T-cell (primary cell): ENCODE measurements around the gene PSAP. TPM values are rescaled to one million over a fixed set of nuclear protein-coding genes. Genes with fewer than 3 reads are reported as not detected.

ENCODE experiments used
- ATAC-seq, 4 experiments: fragments of 200-7000 bp in 3 of 4; fragments of 150-1000 bp in 1 of 4; cut with Tn5 transposase; replicated peaks in 1 of 4; 1 replicate in 3 of 4; 2 replicates in 1 of 4; pipeline ENCODE4 v1.10.0; 2021; ENCODE audit warnings: moderate library complexity in 3 of 4, mild to moderate bottlenecking in 2 of 4, moderate number of reproducible peaks in 1 of 4
- CTCF ChIA-PET, 2 donors: fragments of 300-600 bp; sonication (Branson Sonifier 250); formaldehyde crosslinking; loops; one replicate each; lab custom pipeline; 2022; ENCODE audit warnings: antibody characterized with exemption in 2 of 2; lab: Charles Lee
- POLR2A ChIA-PET, 2 donors: fragments of 300-600 bp; sonication (Branson Sonifier 250); formaldehyde crosslinking; loops; one replicate each; lab custom pipeline; 2022; ENCODE audit warnings: antibody characterized with exemption in 2 of 2; lab: Charles Lee
- DNase-seq, 35 experiments: peaks; one replicate each; pipeline versions ENCODE4 v3.0.0 to v3.0.0-alpha.2; 2013 to 2023
- H3K27ac ChIP-seq: one replicate; pipeline ENCODE4 v1.5.1; 2013; ENCODE audit warnings: low read length
- H3K27me3 ChIP-seq, 2 experiments: replicated peaks in 1 of 2; 1 replicate in 1 of 2; 2 replicates in 1 of 2; pipeline versions ENCODE4 v1.6.1 to v1.7.0; 2013; ENCODE audit warnings: low read length in 1 of 2, mixed read lengths in 1 of 2; ENCODE audit not compliant: control insufficient read depth in 2 of 2, insufficient read depth in 2 of 2; ENCODE audit errors: extremely low read depth in 1 of 2
- H3K36me3 ChIP-seq, 2 donors: 1 replicate in 1 of 2; 2 replicates in 1 of 2; pipeline versions ENCODE4 v1.6.1 to v1.7.0; 2013; ENCODE audit warnings: low read length in 1 of 2; ENCODE audit not compliant: control insufficient read depth in 2 of 2, insufficient read depth in 1 of 2; ENCODE audit errors: extremely low read depth in 1 of 2
- H3K4me1 ChIP-seq, 2 experiments: 1 replicate in 1 of 2; 2 replicates in 1 of 2; pipeline versions ENCODE4 v1.6.1 to v1.7.0; 2013; ENCODE audit warnings: low read length in 2 of 2, mixed read lengths in 1 of 2; ENCODE audit not compliant: insufficient read depth in 2 of 2, control insufficient read depth in 1 of 2; ENCODE audit errors: extremely low read depth in 1 of 2
- H3K4me3 ChIP-seq, 2 donors: 1 replicate in 1 of 2; 2 replicates in 1 of 2; pipeline versions ENCODE4 v1.5.1 to v1.7.0; 2013; ENCODE audit warnings: mild to moderate bottlenecking in 2 of 2, low read length in 1 of 2, moderate library complexity in 1 of 2; ENCODE audit not compliant: control insufficient read depth in 1 of 2; ENCODE audit errors: extremely low read depth in 1 of 2
- H3K9me3 ChIP-seq: 2 replicates; pipeline ENCODE4 v1.7.0; 2013
- H3K27ac Mint-ChIP-seq, 2 donors: one replicate each; pipeline ENCODE4 v1.8.0; 2020 to 2021; ENCODE audit warnings: mild to moderate bottlenecking in 2 of 2, mixed read lengths in 2 of 2
- H3K27me3 Mint-ChIP-seq, 2 donors: one replicate each; pipeline ENCODE4 v1.8.0; 2021 to 2022; ENCODE audit warnings: mixed read lengths in 2 of 2
- H3K36me3 Mint-ChIP-seq: one replicate; pipeline ENCODE4 v1.8.0; 2021; ENCODE audit warnings: mixed read lengths
- H3K4me1 Mint-ChIP-seq, 3 donors: one replicate each; pipeline ENCODE4 v1.8.0; 2020 to 2022; ENCODE audit warnings: mixed read lengths in 3 of 3, mild to moderate bottlenecking in 1 of 3
- H3K4me3 Mint-ChIP-seq, 3 donors: one replicate each; pipeline ENCODE4 v1.8.0; 2020 to 2022; ENCODE audit warnings: mild to moderate bottlenecking in 3 of 3, mixed read lengths in 3 of 3, moderate library complexity in 3 of 3
- H3K9me3 Mint-ChIP-seq, 3 donors: one replicate each; pipeline ENCODE4 v1.8.0; 2020 to 2022; ENCODE audit warnings: mixed read lengths in 3 of 3
- WGBS: methylation state at CpG from one replicate; pipeline ENCODE4 v1.1.5; 2013; ENCODE audit warnings: missing lambda C conversion rate; ENCODE audit not compliant: insufficient coverage; 5-methylcytosine and 5-hydroxymethylcytosine counted together
- total RNA-seq, 35 experiments: library from RNA in 6 of 35; stranded (reverse) in 6 of 35; fragments of 120-200 nt in 1 of 35; gene quantifications; one replicate each; pipeline versions ENCODE4 v1.2.1 to v1.2.4 and lab custom pipeline; 2013 to 2026

The PSAP gene
- total RNA-seq, 5 donors from 2014 or later (not counting 1 experiment from before 2014, with no cell fraction given): 155 to 208 (median 190) TPM

DNA sequence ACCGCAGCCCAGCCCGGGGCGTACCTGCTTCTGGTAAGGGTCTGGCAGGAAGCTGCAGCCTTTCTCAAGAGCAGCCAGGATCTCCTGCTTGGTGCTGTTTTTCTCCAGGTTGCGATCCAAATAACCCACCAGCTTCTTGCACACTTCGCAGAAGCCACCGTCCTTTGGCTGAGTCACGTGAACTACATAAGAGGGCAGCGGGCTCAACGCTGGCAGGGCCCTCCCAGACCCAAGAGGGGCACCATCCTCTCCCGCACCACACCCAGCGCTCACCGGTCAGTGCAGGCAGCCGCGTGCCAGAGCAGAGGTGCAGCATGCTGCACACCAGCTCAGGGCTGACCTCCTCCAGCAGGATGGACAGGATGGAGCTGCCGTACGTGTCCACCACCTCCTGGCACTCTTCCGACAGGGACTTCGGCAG, 31.6 kb downstream of the PSAP start:
- Histone ChIP-seq H3K4me1 (no peaks in the 10 kb centered on the region), H3K36me3 (peaks cover 30 to 87% of the 10 kb centered on the region in 2 donors), H3K27me3 (no peaks in the 10 kb centered on the region), H3K27ac (no peak overlapping the region), H3K4me3 (no peak overlapping the region), H3K9me3 (no peaks in the 10 kb centered on the region)
- Mint-ChIP-seq H3K36me3 (peaks cover 62% of the 10 kb centered on the region), H3K4me3 (no peak overlapping the region), H3K4me1 (peaks cover 0 to 9% (median 6%) of the 10 kb centered on the region in 3 donors), H3K9me3 (no peaks in the 10 kb centered on the region), H3K27me3 (no peaks in the 10 kb centered on the region), H3K27ac (no peak overlapping the region)
- ATAC-seq (no peak), DNase-seq (no peak)
- ChIA-PET CTCF (no interaction called here), POLR2A (no interaction called here)
- 96% methylated on average over 18 of the region's 18 CpGs for WGBS

DNA sequence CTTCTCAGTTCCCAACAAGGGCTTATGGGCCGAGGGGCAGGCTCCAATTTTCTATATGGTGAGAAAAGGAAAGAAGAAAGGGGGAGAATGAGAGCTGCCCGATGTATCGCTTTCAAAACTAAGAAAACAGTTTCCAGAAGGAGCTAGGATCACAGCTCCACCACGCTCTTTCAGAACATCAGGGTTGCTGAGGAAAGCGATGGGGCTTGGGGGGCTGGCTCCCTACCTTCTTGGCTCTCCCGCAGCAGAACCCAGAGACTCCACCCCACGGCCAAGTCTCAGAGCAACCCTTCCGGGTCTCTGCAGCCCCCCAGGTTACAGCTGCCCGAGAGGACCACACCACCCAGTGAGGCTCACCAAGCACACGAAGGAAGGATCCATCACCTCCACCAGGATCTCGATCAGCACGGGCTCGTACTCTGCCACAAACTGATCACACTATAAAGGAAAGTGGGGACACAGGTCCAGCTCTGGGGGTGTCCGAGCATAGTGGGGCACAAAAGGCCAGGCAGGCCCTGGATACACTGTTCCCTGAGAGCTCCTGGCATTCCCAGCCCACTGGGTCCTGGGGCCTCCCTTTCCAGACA, 32.3 kb downstream of the PSAP start:
- Histone ChIP-seq H3K9me3 (no peaks in the 10 kb centered on the region), H3K4me3 (no peak overlapping the region), H3K4me1 (no peaks in the 10 kb centered on the region), H3K36me3 (peaks cover 30 to 80% of the 10 kb centered on the region in 2 donors), H3K27me3 (no peaks in the 10 kb centered on the region), H3K27ac (no peak overlapping the region)
- H3K9me3 Mint-ChIP-seq: no peaks in the 10 kb centered on the region
- H3K27ac Mint-ChIP-seq: no peak overlapping the region
- 97% methylated on average over 9 of the region's 14 CpGs for WGBS
- no peak for DNase-seq
- H3K4me3 Mint-ChIP-seq: no peak overlapping the region
- ChIA-PET CTCF (interaction anchor here in 1 of 2 donors (0.5 kb wide), 1 partner anchor 948 kb away, joined by 3 read pairs; no protein-coding TSS in a partner anchor), POLR2A (no interaction called here)
- H3K4me1 Mint-ChIP-seq: peaks cover 0 to 9% (median 6%) of the 10 kb centered on the region in 3 donors
- ATAC-seq: no peak
- H3K36me3 Mint-ChIP-seq: peaks cover 62% of the 10 kb centered on the region
- H3K27me3 Mint-ChIP-seq: no peaks in the 10 kb centered on the region

DNA sequence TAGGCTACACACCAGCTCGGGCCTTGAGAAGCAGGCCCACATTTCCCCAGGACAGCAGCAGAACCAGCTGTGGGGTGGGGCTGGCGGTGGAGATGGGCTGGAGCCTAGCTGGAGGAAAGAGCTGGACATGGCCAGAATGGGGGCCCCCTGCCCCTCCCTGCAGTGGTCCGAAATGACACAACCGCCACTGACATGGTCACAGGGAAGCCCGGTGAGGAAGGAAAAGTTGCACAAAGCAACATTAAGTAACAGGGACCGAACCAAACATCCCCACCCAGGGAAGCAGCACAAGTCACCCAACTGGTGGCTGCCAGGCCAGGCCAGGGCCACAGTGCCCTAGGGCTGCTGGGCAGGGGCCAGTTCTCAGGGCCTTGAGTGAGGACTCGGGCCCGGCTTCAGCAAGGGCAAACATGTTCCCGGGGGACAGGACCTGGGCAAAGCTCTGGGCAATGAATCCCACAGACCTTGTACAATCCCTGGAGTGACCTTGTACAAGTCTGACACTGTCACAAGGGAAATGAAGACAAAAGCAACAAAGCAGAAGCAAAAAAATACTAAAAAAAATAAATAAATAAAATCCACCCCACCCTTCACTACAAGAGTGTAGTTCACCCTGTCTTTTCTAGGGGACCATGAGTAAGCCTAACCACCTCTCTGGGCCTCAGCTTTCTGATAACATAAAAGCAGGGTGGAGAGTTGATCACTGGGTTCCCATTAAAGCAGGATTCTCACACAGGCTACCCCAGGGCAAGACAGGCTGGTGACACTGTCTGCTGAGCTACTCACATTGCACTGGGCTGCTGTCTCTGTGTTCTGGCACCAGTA, 33.0 kb downstream of the PSAP start:
- H3K27ac Mint-ChIP-seq: peak overlapping the region in 1 of 2 donors; percentile 19
- no peaks in the 10 kb centered on the region for H3K27me3 Mint-ChIP-seq
- 94% methylated on average over 6 of the region's 9 CpGs for WGBS
- no peak overlapping the region for H3K4me3 Mint-ChIP-seq
- H3K4me1 Mint-ChIP-seq: peaks cover 0 to 9% (median 6%) of the 10 kb centered on the region in 3 donors
- DNase-seq (no peak), ATAC-seq (no peak)
- Histone ChIP-seq H3K27me3 (no peaks in the 10 kb centered on the region), H3K36me3 (peaks cover 29 to 74% of the 10 kb centered on the region in 2 donors), H3K4me1 (no peaks in the 10 kb centered on the region), H3K9me3 (no peaks in the 10 kb centered on the region), H3K4me3 (no peak overlapping the region), H3K27ac (no peak overlapping the region)
- POLR2A ChIA-PET: no interaction called here
- no peaks in the 10 kb centered on the region for H3K9me3 Mint-ChIP-seq
- CTCF ChIA-PET: no interaction called here
- peaks cover 57% of the 10 kb centered on the region for H3K36me3 Mint-ChIP-seq

DNA sequence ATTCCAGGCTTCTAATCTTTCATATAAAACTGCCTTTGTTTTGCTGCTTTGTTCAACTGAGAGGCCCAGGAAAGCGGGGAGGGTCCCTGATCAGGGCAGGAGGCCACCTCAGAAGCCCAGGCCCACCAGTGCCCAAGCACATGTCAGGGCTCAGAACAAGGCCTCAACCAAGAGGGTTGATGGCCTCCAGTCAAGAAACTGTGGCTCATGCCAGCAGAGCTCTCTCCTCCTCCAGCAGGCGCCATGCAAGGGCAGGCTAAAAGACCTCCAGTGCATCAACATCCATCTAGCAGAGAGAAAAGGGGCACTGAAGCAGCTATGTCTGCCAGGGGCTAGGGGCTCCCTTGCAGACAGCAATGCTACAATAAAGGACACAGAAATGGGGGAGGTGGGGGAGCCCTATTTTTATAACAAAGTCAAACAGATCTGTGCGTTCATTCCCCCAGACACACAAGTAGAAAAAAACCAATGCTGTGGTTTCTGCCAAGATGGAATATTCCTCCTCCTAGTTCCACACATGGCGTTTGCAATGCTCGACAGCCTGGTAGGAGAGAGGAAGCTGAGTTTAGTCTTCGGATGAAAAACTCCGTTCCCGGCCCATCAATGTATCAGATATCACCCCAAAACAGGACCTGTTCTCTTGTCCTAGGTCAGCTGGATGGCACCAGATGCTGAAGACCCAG, 34.0 kb downstream of the PSAP start:
- peaks cover 55% of the 10 kb centered on the region for H3K36me3 Mint-ChIP-seq
- H3K27ac ChIP-seq: no peak overlapping the region
- DNase-seq (no peak), ATAC-seq (no peak)
- H3K9me3 ChIP-seq: no peaks in the 10 kb centered on the region
- peaks cover 0 to 2% of the 10 kb centered on the region in 2 experiments for H3K4me1 ChIP-seq
- H3K27me3 Mint-ChIP-seq: no peaks in the 10 kb centered on the region
- H3K27ac Mint-ChIP-seq: no peak overlapping the region
- no peaks in the 10 kb centered on the region for H3K27me3 ChIP-seq
- H3K36me3 ChIP-seq: peaks cover 26 to 69% of the 10 kb centered on the region in 2 donors
- H3K9me3 Mint-ChIP-seq: no peaks in the 10 kb centered on the region
- POLR2A ChIA-PET: no interaction called here
- H3K4me3 ChIP-seq: no peak overlapping the region
- H3K4me1 Mint-ChIP-seq: peaks cover 0 to 3% (median 2%) of the 10 kb centered on the region in 3 donors
- WGBS: 100% methylated on average over 3 of the region's 8 CpGs
- H3K4me3 Mint-ChIP-seq: no peak overlapping the region
- CTCF ChIA-PET: no interaction called here

DNA sequence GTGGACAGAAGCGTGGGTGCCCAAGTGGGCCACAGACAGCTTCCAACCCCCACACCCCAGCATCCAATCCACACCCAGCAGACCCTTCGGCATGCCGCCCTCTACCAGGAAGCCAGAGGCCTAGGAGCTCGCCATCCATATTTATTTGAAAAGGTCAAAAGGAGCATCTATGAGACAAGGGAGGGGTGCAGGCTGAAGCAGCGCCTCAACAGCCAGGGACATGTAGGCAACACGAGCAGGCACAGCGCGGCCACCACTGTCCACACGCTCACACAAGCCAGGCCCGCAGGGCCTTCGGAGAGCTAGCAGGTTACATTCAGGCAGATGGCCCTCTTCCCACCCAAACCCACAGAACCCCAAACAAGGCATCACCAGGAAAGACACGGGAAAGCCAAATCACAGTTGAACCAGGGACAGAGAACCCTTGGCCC, 34.6 kb downstream of the PSAP start:
- DNase-seq (no peak), ATAC-seq (no peak)
- H3K9me3 ChIP-seq: no peaks in the 10 kb centered on the region
- H3K4me1 Mint-ChIP-seq: no peaks in the 10 kb centered on the region
- 75% methylated on average over 2 of the region's 12 CpGs for WGBS
- H3K9me3 Mint-ChIP-seq: no peaks in the 10 kb centered on the region
- H3K4me1 ChIP-seq: peaks cover 0 to 7% of the 10 kb centered on the region in 2 experiments
- no peak overlapping the region for H3K4me3 Mint-ChIP-seq
- CTCF ChIA-PET: no interaction called here
- H3K27ac ChIP-seq: no peak overlapping the region
- H3K27me3 Mint-ChIP-seq: no peaks in the 10 kb centered on the region
- H3K27ac Mint-ChIP-seq: no peak overlapping the region
- H3K36me3 ChIP-seq: peaks cover 21 to 62% of the 10 kb centered on the region in 2 donors
- no peaks in the 10 kb centered on the region for H3K27me3 ChIP-seq
- no peak overlapping the region for H3K4me3 ChIP-seq
- POLR2A ChIA-PET: no interaction called here
- peaks cover 49% of the 10 kb centered on the region for H3K36me3 Mint-ChIP-seq

DNA sequence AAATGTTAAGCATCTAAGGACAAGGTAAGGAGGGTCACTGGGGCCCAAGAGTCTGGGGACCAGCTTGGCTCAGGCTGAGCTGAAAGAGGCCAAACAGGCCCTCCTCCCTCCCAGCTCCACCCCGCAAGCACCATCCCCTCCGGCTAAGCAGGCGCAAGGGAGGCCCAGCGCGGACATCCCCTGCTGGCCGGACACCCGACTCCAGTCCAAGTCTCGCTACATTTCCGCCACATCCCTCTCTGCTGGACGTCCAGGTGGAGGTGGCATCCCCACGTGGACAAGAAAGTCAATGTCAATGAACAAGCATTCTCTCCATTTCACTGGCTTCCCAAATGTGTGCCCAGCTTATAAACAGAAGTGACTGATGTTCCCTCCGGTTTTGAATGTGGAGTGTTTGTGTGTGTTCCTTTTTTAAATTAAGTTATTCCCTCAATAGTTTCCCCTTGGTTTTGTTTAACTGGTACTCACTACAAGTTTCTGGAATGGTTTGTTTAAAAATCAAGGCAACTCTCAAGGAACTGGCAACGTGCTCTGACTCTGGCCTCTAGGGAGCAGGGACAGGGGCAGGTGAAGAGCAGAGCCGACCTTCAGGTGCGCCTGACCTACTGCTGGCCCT, 35.4 kb downstream of the PSAP start:
- Histone ChIP-seq H3K4me1 (peaks cover 0 to 7% of the 10 kb centered on the region in 2 experiments), H3K27me3 (no peaks in the 10 kb centered on the region), H3K9me3 (no peaks in the 10 kb centered on the region), H3K36me3 (peaks cover 14 to 54% of the 10 kb centered on the region in 2 donors), H3K4me3 (no peak overlapping the region), H3K27ac (no peak overlapping the region)
- POLR2A ChIA-PET: interaction anchor here in 1 of 2 donors (0.6 kb wide), 1 partner anchor 493 kb away, joined by 3 read pairs; no protein-coding TSS in a partner anchor
- H3K9me3 Mint-ChIP-seq: no peaks in the 10 kb centered on the region
- no peak for ATAC-seq
- H3K27me3 Mint-ChIP-seq: no peaks in the 10 kb centered on the region
- no peaks in the 10 kb centered on the region for H3K4me1 Mint-ChIP-seq
- no peak overlapping the region for H3K27ac Mint-ChIP-seq
- peaks cover 43% of the 10 kb centered on the region for H3K36me3 Mint-ChIP-seq
- 95% methylated on average over 11 of the region's 15 CpGs for WGBS
- H3K4me3 Mint-ChIP-seq: no peak overlapping the region
- DNase-seq: no peak
- CTCF ChIA-PET: interaction anchor here in 1 of 2 donors (0.8 kb wide), 1 partner anchor 30 kb away, joined by 4 read pairs; no protein-coding TSS in a partner anchor
